Fibroblast of skin of abdomen (primary cell): Measurements from ENCODE around the gene FN1.
A peak's percentile ranks its signal among the peaks of the same experiment; 100 is the strongest.

Source experiments
- DNase-seq: peaks from one replicate; pipeline ENCODE4 v3.0.0-alpha.2; 2013

Gene FN1

DNA sequence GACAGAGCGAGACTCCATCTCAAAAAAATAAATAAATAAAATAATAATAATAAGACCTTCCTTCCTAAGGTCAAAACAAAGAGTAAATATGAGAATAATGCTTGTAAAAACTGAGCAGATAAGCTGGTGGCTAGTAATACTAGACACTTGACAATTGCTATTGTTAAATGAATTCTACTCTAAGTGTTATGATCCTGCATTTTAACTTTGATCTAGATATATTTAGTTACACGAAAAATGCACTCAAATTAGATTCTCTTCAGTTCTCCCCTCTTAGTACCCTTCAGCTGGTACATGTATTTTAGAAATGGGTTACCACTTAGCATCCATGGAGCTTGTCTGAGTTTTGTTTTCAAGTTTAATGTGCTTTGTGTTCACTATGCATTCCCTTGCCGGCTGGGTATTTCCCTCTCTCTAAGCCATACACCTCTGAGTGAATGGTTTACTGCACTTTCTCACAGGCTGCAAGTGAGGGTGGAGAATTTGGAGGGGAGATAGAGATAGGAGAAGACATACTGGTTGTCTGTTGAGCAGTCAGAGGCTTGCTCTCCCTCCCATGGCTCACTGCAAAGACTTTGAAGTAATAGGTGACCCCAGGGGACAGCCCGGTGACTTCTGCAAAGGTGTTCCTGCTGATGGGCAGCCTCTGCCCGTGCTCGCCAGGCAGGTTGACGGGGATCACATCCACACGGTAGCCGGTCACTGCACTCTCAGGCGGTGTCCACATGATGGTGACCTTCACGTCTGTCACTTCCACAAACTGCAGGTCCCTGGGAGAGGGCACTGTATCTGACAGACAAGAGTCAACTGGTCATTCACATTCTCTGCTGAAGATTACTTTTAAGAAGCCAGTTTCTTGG lies 29.9 kb downstream of the FN1 start:
- DNase-seq = no peak

- no peak for DNase-seq
Observed at GRCh38 chr2:215404348-215405012, 31.4 kb downstream of the FN1 start.

DNA sequence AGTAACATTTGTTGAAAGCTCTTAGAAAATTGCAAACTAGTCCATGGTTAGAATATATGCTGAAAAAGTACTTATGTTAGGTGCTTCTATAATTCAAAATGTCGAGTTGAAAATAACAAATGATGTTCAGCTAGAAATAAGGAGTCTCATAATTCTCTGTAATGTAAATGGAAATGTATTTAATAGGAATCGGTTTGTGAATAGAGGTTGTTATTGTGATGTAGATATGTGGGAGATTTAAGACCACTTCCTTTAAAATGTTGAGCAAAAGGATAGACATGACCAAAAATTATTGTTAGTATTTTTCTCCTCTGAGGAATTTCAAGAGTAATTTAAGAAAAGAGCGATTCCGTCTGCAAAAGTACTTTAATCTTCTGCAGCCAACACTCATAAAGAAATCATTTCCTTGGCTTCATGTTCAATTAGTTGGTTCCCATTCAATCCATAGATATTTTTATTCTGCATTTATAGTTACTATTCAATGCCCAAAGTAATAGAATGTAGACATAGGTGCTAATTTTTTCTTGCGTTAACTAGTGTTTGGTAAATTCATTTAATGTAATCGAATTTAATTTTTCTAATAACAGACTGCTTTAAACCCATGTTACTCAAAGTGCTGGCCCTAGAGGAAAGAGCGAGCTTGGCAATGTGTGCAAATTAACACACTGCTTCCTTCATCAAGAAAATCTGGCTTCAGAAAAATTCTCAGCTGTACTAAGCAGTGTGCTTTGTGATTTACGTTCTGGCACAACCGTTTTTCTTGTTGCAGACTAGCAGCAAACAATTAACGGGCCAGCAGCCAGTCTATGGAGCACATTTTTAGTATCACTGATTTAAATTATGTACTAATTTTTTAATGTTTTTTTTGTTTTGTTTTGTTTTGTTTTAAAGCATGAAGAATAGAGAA lies 32.2 kb downstream of the FN1 start:
- no peak for DNase-seq

- peak; percentile 92 for DNase-seq
Observed at GRCh38 chr2:215401896-215402379, 33.9 kb downstream of the FN1 start.

GRCh38 chr2:215399067-215399716 lies 36.7 kb downstream of the FN1 start:
- no peak for DNase-seq

GRCh38 chr2:215397632-215398341 lies 38.1 kb downstream of the FN1 start:
- no peak for DNase-seq

DNA sequence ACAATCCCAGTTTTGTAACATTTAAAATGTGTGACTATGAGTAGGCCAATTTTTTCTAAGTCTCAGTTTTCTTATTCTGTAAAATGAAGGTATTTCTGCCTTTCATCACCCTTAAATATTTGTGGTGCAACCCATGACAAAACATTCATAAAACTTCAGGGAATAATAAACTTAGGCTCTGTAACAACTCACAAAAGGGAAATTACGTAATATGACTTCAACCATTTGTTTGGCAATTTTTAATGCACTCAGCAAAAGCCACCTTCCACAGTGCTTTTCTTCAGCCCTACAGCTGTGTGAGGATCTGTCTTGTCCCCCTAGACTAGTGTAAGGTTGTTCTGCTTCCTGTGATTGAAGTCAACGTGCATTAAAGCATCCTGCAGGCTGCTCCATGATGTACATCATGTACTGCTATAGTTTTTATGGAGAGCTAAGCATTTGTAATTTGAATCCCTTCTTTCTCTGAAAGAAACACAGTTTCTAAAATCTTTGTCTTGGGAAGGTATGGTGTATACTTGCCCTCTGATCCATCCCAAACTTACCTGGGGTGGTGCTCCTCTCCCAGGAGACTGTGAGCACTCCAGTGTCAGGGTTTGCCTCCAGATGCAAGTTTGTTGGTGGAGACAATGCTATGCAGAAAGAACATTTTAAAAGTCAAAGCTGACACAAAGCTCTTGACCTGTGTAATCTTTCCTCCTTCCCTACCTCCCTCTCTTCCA lies 39.1 kb downstream of the FN1 start:
- DNase-seq = peak; percentile 82

DNA sequence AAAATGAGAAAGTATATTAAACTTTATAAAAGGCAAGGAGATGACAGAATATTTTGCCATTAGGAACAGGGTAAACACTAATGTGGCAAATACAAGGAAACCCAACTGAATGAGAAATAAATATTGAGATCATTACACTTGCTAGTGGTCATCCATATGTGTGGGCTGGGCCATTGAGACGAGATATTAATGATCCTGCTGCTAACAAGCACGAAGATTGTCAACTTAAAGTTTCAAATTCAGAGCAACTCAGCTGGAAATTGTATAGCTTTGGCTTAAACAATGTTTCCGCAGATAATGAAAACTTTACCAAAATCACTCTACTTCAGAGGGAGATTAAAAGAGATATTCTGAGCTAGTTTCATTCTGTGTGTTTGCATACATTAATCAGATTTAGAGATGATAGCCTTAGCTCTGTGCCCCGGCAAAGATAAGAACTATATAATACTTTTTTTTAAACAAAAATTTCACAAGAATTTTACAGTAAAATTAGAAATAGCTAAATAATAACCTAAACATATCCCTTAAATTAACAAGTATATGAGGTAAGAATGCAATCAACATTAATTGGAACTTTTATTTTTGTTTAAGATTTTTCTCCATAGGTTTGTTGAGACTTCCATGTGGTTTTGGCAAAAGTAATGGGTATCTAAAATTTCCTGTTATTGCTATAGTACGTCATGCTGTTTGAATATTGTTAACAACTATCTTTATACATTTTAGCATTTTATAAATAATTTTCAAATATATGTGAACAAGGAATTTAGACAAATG lies 40.0 kb downstream of the FN1 start:
- DNase-seq = no peak

- no peak for DNase-seq
Observed at GRCh38 chr2:215394102-215394805, 41.6 kb downstream of the FN1 start.

DNA sequence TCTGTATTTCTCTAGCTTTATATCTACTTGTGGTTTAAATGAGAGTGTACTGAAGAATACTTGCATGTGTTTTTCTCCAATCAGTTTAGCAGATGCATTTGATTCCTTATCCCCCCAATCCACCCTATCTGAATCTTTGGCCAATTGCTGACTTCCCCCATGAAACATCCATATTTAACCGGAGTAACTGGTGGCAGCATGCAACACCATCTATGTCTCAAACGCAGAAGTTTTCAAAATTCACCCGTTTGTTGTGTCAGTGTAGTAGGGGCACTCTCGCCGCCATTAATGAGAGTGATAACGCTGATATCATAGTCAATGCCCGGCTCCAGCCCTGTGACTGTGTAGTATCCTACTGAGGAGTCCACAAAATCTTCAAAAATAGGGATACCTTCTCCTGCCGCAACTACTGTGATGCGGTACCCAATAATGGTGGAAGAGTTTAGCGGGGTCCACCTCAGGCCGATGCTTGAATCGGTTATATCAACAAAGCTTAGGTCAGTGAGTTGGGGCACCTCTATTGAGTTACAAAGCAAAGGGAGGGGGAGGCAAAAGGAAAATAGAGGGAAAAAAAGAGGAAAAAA lies 43.1 kb downstream of the FN1 start:
- no peak for DNase-seq

GRCh38 chr2:215392164-215392563 lies 43.7 kb downstream of the FN1 start:
- no peak for DNase-seq

- DNase-seq = no peak
Observed at GRCh38 chr2:215391531-215391930, 44.3 kb downstream of the FN1 start.

DNA sequence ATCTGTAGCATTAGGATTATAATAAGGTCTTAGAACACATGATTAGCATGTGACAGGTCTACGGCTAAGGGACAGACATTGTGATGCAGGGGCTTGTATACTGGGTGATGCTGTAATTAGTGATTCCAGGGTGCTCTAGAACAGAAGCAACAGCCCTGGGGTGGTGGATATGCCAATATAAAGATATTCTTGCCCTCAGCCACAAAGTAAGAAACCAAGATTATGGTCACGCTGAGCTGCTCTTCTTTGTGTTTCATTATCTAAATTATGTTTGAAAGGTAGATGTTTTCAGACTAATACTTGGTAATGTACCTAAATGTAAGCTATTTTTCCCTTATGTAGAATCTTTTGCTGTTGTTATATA lies 45.3 kb downstream of the FN1 start:
- no peak for DNase-seq

GRCh38 chr2:215388002-215388728 lies 47.7 kb downstream of the FN1 start:
- DNase-seq = no peak

- DNase-seq = no peak
Observed at GRCh38 chr2:215386566-215386965, 49.3 kb downstream of the FN1 start.

- no peak for DNase-seq
Observed at GRCh38 chr2:215384710-215385109, 51.2 kb downstream of the FN1 start.

DNA sequence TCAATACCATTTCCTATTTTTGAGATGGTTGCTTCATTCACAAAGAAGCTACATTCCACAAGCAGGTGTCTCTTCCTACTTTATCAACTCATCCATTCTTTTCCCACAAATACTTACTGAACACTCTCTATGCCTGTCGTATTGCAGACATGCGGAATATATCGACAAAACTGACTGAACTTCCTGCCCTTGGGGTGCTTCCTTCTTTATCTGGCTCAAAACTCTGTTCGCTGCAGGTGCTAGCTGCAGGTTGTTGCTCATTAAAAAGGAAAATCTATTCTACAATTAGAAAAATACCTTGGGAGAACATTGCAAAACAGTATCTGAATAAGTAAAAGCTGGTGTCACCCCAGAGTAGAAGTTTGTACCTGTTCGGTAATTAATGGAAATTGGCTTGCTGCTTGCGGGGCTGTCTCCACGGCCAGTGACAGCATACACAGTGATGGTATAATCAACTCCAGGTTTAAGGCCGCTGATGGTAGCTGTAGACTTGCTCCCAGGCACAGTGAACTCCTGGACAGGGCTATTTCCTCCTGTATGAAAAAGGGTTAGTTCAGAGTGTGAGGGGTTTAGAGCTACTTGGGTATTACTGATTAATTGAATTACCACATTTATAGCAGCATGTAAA lies 52.1 kb downstream of the FN1 start:
- no peak for DNase-seq

- no peak for DNase-seq
Observed at GRCh38 chr2:215382480-215382879, 53.4 kb downstream of the FN1 start.
